Naive thymus-derived CD8-positive, alpha-beta T cell (primary cell): Measurements from ENCODE around the gene CD27. TPM values are rescaled to one million over a fixed set of nuclear protein-coding genes. Genes with fewer than 3 reads are reported as not detected.
"Not testable (repeated sequence)": the region's sequence is repeated elsewhere in the genome, so short reads cannot be mapped to it uniquely, and the experiment has no call there.

Experiments
- ATAC-seq, 2 donors: fragments of 150-1000 bp; cut with Tn5 transposase in 1 of 2; sonication (Bioruptor Pico), chemical (Tn5 transposase) in 1 of 2; 1 replicate in 1 of 2; 2 replicates in 1 of 2; pipeline ENCODE4 v1.10.0; 2021; ENCODE audit warnings: mild to moderate bottlenecking in 2 of 2, moderate library complexity in 2 of 2
- POLR2A ChIA-PET: fragments of 350-600 bp; sonication (Branson Sonifier 250); formaldehyde crosslinking; loops from one replicate; lab custom pipeline; 2021; ENCODE audit warnings: antibody characterized with exemption; lab: Charles Lee
- DNase-seq, 10 donors: peaks; one replicate each; pipeline versions ENCODE4 v3.0.0 to v3.0.0-alpha.2; 2020 to 2022
- H3K27ac Mint-ChIP-seq, 10 donors: one replicate each; pipeline ENCODE4 v1.8.0; 2020 to 2022; ENCODE audit warnings: mild to moderate bottlenecking in 10 of 10, mixed read lengths in 10 of 10, moderate library complexity in 4 of 10, inconsistent platforms in 1 of 10
- H3K27me3 Mint-ChIP-seq, 5 donors: one replicate each; pipeline ENCODE4 v1.8.0; 2021 to 2022; ENCODE audit warnings: mixed read lengths in 5 of 5
- H3K36me3 Mint-ChIP-seq, 3 donors: one replicate each; pipeline ENCODE4 v1.8.0; 2020 to 2022; ENCODE audit warnings: mixed read lengths in 3 of 3, mild to moderate bottlenecking in 2 of 3, inconsistent platforms in 1 of 3
- H3K4me1 Mint-ChIP-seq, 4 donors: one replicate each; pipeline ENCODE4 v1.8.0; 2021 to 2022; ENCODE audit warnings: mixed read lengths in 4 of 4
- H3K4me3 Mint-ChIP-seq, 10 donors: one replicate each; pipeline ENCODE4 v1.8.0; 2020 to 2022; ENCODE audit warnings: mild to moderate bottlenecking in 10 of 10, mixed read lengths in 10 of 10, moderate library complexity in 6 of 10, inconsistent platforms in 1 of 10
- H3K9me3 Mint-ChIP-seq, 9 donors: one replicate each; pipeline ENCODE4 v1.8.0; 2020 to 2022; ENCODE audit warnings: mixed read lengths in 9 of 9, mild to moderate bottlenecking in 3 of 9, inconsistent platforms in 1 of 9, moderate library complexity in 1 of 9
- polyA plus RNA-seq, 3 donors: library from polyadenylated mRNA; unstranded; fragments of 300-500 nt; fragmentation: Illumina TruSeq; gene quantifications; one replicate each; pipeline ENCODE4 v1.2.3, GENCODE V29; 2021
- total RNA-seq, 8 experiments: library from RNA in 2 of 8; stranded (reverse) in 2 of 8; gene quantifications; one replicate each; pipeline ENCODE4 v1.2.3 and lab custom pipeline; 2021 to 2026

CD27 gene
- total and polyA plus RNA-seq, 5 experiments from 2014 or later = 149 to 632 (median 391) TPM

GRCh38 chr12:6464531-6464930, 19.8 kb downstream of the CD27 start:
- Mint-ChIP-seq H3K27me3 (no peaks in the 10 kb centered on the region), H3K36me3 (peaks cover 3 to 74% (median 29%) of the 10 kb centered on the region in 3 donors), H3K27ac (peak overlapping the region; percentile 94 to 100 (median 98)), H3K4me3 (peak overlapping the region; percentile 63 to 89 (median 83)), H3K4me1 (peaks cover 63 to 97% (median 93%) of the 10 kb centered on the region in 4 donors), H3K9me3 (no peaks in the 10 kb centered on the region)
- POLR2A ChIA-PET = interaction anchor here (1.4 to 25.3 kb wide), 12 partner anchors 21 to 131 kb away, joined by 5 to 1074 read pairs (median 14); partner anchors contain the start of genes CD27, GAPDH, MRPL51 and NCAPD2
- DNase-seq (no peak), ATAC-seq (no peak)

GRCh38 chr12:6465467-6466183, 20.9 kb downstream of the CD27 start:
- DNase-seq = peak in 7 of 10 donors; percentile 40 to 75 (median 50)
- no peaks in the 10 kb centered on the region for H3K9me3 Mint-ChIP-seq
- POLR2A ChIA-PET = interaction anchor here (0.6 to 25.3 kb wide), 18 partner anchors 9 to 485 kb away, joined by 3 to 1074 read pairs (median 4); partner anchors contain the start of genes CD27, GAPDH, MRPL51 and PTPN6

GRCh38 chr12:6466184-6466573, 21.4 kb downstream of the CD27 start:
- peaks cover 61 to 92% (median 87%) of the 10 kb centered on the region in 4 donors for H3K4me1 Mint-ChIP-seq
- H3K9me3 Mint-ChIP-seq = no peaks in the 10 kb centered on the region
- peaks cover 3 to 59% (median 23%) of the 10 kb centered on the region in 3 donors for H3K36me3 Mint-ChIP-seq
- peak overlapping the region; percentile 85 to 98 (median 95) for H3K27ac Mint-ChIP-seq
- POLR2A ChIA-PET = interaction anchor here (0.6 to 25.3 kb wide), 15 partner anchors 9 to 427 kb away, joined by 3 to 1074 read pairs (median 4); partner anchors contain the start of genes CD27, GAPDH, MRPL51 and TAPBPL
- H3K4me3 Mint-ChIP-seq = peak overlapping the region in 3 of 10 donors; percentile 22 to 60 (median 49)
- DNase-seq (no peak), ATAC-seq (no peak)
- H3K27me3 Mint-ChIP-seq = no peaks in the 10 kb centered on the region

More at GRCh38 chr12:6465467-6466183, 20.9 kb downstream of the CD27 start:
- Mint-ChIP-seq H3K27ac (peak overlapping the region; percentile 93 to 98 (median 95)), H3K36me3 (peaks cover 3 to 65% (median 26%) of the 10 kb centered on the region in 3 donors), H3K4me1 (peaks cover 64 to 92% (median 90%) of the 10 kb centered on the region in 4 donors), H3K27me3 (no peaks in the 10 kb centered on the region), H3K4me3 (peak overlapping the region in 9 of 10 donors; percentile 49 to 79 (median 64))
- no peak for ATAC-seq

- not testable (repeated sequence) for DNase-seq, ATAC-seq, H3K27me3 Mint-ChIP-seq, H3K9me3 Mint-ChIP-seq
- peaks cover 3 to 55% (median 19%) of the 10 kb centered on the region in 3 donors for H3K36me3 Mint-ChIP-seq
- H3K4me3 Mint-ChIP-seq = peak overlapping the region in 4 of 10 donors; percentile 28 to 78 (median 38)
- peaks cover 60 to 91% (median 86%) of the 10 kb centered on the region in 4 donors for H3K4me1 Mint-ChIP-seq
- peak overlapping the region; percentile 1 to 98 (median 95) for H3K27ac Mint-ChIP-seq
- POLR2A ChIA-PET = interaction anchor here (0.6 to 25.3 kb wide), 10 partner anchors 21 to 97 kb away, joined by 3 to 1074 read pairs (median 10); partner anchors contain the start of genes CD27, MRPL51, NCAPD2 and SCNN1A
Observed at GRCh38 chr12:6466751-6467150, 22.0 kb downstream of the CD27 start.

- Mint-ChIP-seq H3K4me3 (peak overlapping the region in 9 of 10 donors; percentile 62 to 95 (median 92)), H3K36me3 (peaks cover 3 to 49% (median 15%) of the 10 kb centered on the region in 3 donors), H3K27ac (peak overlapping the region; percentile 41 to 98 (median 95)), H3K4me1 (peaks cover 51 to 81% (median 78%) of the 10 kb centered on the region in 4 donors)
- POLR2A ChIA-PET = interaction anchor here (0.6 to 5.6 kb wide), 7 partner anchors 15 to 134 kb away, joined by 5 to 104 read pairs (median 66); partner anchors contain the start of genes CD27, MRPL51, NCAPD2 and SCNN1A
- not testable (repeated sequence) for H3K27me3 Mint-ChIP-seq, ATAC-seq, DNase-seq, H3K9me3 Mint-ChIP-seq
Observed at GRCh38 chr12:6467571-6468282, 23.0 kb downstream of the CD27 start.

- POLR2A ChIA-PET = interaction anchor here (1.6 to 5.6 kb wide), 6 partner anchors 15 to 134 kb away, joined by 5 to 104 read pairs (median 74); partner anchors contain the start of genes CD27, MRPL51, NCAPD2 and TAPBPL
- Mint-ChIP-seq H3K4me3 (peak overlapping the region; percentile 78 to 96 (median 92)), H3K4me1 (peaks cover 46 to 76% (median 73%) of the 10 kb centered on the region in 4 donors), H3K9me3 (no peaks in the 10 kb centered on the region), H3K27ac (peak overlapping the region; percentile 41 to 98 (median 95)), H3K36me3 (peaks cover 3 to 45% (median 15%) of the 10 kb centered on the region in 3 donors), H3K27me3 (no peaks in the 10 kb centered on the region)
- DNase-seq (no peak), ATAC-seq (no peak)
Observed at GRCh38 chr12:6468283-6468575, 23.5 kb downstream of the CD27 start.

GRCh38 chr12:6469092-6469491, 24.3 kb downstream of the CD27 start:
- H3K36me3 Mint-ChIP-seq = peaks cover 3 to 37% (median 10%) of the 10 kb centered on the region in 3 donors
- POLR2A ChIA-PET = interaction anchor here (2.4 to 5.6 kb wide), 8 partner anchors 16 to 135 kb away, joined by 7 to 104 read pairs (median 74); partner anchors contain the start of genes CD27, GAPDH, MRPL51 and NCAPD2
- H3K9me3 Mint-ChIP-seq = no peaks in the 10 kb centered on the region
- ATAC-seq (no peak), DNase-seq (no peak)
- H3K4me1 Mint-ChIP-seq = peaks cover 40 to 68% (median 64%) of the 10 kb centered on the region in 4 donors
- H3K27ac Mint-ChIP-seq = peak overlapping the region; percentile 82 to 98 (median 95)
- H3K27me3 Mint-ChIP-seq = no peaks in the 10 kb centered on the region
- peak overlapping the region; percentile 78 to 96 (median 92) for H3K4me3 Mint-ChIP-seq

GRCh38 chr12:6469609-6470374, 25.0 kb downstream of the CD27 start:
- Mint-ChIP-seq H3K36me3 (peaks cover 0 to 30% (median 3%) of the 10 kb centered on the region in 3 donors), H3K4me1 (peaks cover 33 to 61% (median 57%) of the 10 kb centered on the region in 4 donors)
- DNase-seq = peak in 1 of 10 donors; percentile 29

GRCh38 chr12:6470375-6471163, 25.8 kb downstream of the CD27 start, which contains the start of gene VAMP1:
TSS of gene VAMP1 (minus strand) at chr12:6470677. CDS start at chr12:6470531, 146 bp downstream.
- DNase-seq = peak; percentile 90 to 98 (median 95)
- POLR2A ChIA-PET = interaction anchor here (0.5 to 5.6 kb wide), 39 partner anchors 9 to 366 kb away, joined by 3 to 104 read pairs (median 5); partner anchors contain the start of genes CD27, GAPDH, LPAR5 and MLF2
- Mint-ChIP-seq H3K4me1 (peaks cover 30 to 54% (median 52%) of the 10 kb centered on the region in 4 donors), H3K36me3 (peaks cover 0 to 26% (median under 1%) of the 10 kb centered on the region in 3 donors), H3K9me3 (no peaks in the 10 kb centered on the region), H3K27me3 (peaks cover 0 to 2% (median 0%) of the 10 kb centered on the region in 5 donors), H3K27ac (peak within 1 kb of the TSS; percentile 82 to 98 (median 95)), H3K4me3 (peak within 1 kb of the TSS; percentile 78 to 96 (median 92))
- peak; percentile 88 for ATAC-seq

More at GRCh38 chr12:6469609-6470374, 25.0 kb downstream of the CD27 start:
- Mint-ChIP-seq H3K27ac (peak overlapping the region; percentile 82 to 98 (median 95)), H3K27me3 (peaks cover 0 to 2% (median 0%) of the 10 kb centered on the region in 5 donors), H3K4me3 (peak overlapping the region; percentile 78 to 96 (median 92)), H3K9me3 (no peaks in the 10 kb centered on the region)
- POLR2A ChIA-PET = interaction anchor here (0.6 to 5.6 kb wide), 37 partner anchors 9 to 367 kb away, joined by 3 to 104 read pairs (median 5); partner anchors contain the start of genes CD27, GAPDH, LPAR5 and MLF2
- ATAC-seq = no peak

- POLR2A ChIA-PET = interaction anchor here (3.2 to 5.6 kb wide), 4 partner anchors 11 to 66 kb away, joined by 58 to 104 read pairs (median 94); partner anchors contain the start of genes CD27, GAPDH, MRPL51 and NCAPD2
- H3K4me3 Mint-ChIP-seq = peak overlapping the region in 7 of 10 donors; percentile 1 to 89 (median 47)
- H3K27ac Mint-ChIP-seq = peak overlapping the region in 8 of 10 donors; percentile 0 to 95 (median 10)
Observed at GRCh38 chr12:6471989-6472360, 27.2 kb downstream of the CD27 start.

More at GRCh38 chr12:6471989-6472360, 27.2 kb downstream of the CD27 start:
- Mint-ChIP-seq H3K9me3 (no peaks in the 10 kb centered on the region), H3K27me3 (peaks cover 0 to 2% (median 0%) of the 10 kb centered on the region in 5 donors), H3K36me3 (peaks cover 0 to 12% (median 0%) of the 10 kb centered on the region in 3 donors), H3K4me1 (peaks cover 25 to 40% (median 38%) of the 10 kb centered on the region in 4 donors)
- ATAC-seq = no peak
- no peak for DNase-seq
